HG02970 (cell line): Measurements from ENCODE around the gene EXTL1.
"Not testable (repeated sequence)": the region's sequence is repeated elsewhere in the genome, so short reads cannot be mapped to it uniquely, and the experiment has no call there.

Experiments used
- ATAC-seq: cut with Tn5 transposase; IDR thresholded peaks from one replicate; pipeline ENCODE4 v1.9.1; 2021; ENCODE audit warnings: mild to moderate bottlenecking, moderate library complexity, moderate number of reproducible peaks; ENCODE audit not compliant: unreplicated experiment, low FRiP score

The EXTL1 gene, protein sequence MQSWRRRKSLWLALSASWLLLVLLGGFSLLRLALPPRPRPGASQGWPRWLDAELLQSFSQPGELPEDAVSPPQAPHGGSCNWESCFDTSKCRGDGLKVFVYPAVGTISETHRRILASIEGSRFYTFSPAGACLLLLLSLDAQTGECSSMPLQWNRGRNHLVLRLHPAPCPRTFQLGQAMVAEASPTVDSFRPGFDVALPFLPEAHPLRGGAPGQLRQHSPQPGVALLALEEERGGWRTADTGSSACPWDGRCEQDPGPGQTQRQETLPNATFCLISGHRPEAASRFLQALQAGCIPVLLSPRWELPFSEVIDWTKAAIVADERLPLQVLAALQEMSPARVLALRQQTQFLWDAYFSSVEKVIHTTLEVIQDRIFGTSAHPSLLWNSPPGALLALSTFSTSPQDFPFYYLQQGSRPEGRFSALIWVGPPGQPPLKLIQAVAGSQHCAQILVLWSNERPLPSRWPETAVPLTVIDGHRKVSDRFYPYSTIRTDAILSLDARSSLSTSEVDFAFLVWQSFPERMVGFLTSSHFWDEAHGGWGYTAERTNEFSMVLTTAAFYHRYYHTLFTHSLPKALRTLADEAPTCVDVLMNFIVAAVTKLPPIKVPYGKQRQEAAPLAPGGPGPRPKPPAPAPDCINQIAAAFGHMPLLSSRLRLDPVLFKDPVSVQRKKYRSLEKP

DNA sequence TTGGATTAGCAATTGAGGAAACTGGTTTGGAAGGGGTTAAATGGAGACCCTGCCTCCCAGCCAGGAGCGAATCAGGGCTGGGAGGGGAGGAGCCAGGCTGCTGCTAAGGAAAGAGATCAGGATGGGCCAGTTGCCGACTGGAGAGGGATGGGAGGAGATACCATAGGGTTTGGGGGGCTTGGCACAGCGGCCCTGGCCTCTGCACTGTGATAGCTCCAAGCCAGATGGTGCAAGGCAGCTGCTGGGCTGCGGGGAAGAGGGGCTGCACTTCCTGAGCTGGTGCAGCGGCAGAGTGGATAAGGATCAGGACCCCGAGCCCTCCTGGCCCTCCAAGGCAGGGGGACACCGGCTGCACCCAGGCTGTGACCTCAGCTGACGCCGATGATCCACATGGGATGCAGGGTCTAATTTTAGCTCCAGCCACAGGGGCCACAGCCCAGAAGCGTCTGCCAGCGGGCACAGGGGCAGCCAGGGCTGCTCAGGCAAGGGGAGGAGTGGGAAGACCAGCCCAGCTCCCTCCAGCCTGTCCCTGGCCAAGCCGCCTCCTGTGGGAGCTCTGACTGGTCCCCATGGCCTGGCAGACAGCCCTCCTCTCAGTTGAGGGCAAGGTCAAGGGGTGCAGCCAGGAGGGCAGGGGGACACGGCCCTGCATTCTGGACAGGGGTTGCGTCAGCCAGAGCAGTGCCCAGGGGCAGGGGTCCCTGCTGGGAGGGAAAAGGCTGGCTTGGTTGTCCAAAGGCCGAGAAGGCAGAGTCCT is at the start of gene EXTL1:
Gene EXTL1 (plus strand): TSS at position 129 of the 757 bp plus-strand sequence. CDS start 872 bp downstream, outside the sequence.
- no peak for ATAC-seq

DNA sequence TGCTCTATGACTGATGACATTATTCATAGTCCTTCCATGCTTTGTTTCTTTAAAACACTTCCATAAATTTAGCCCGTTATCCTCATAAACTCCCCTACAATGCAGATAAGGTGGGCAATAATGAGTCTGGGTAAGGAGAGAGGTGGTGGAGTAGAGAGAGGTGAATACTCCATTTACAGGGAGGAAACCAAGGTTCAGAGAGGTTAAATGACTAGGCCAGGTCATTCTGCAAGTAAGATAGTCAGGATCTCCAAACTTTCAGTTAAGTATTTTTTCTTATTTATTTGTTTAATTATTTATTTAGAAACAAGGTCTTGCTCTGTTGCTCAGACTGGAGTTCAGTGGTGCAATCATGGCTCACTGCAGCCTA is 49.8 kb upstream of the EXTL1 start:
- no peak for ATAC-seq

DNA sequence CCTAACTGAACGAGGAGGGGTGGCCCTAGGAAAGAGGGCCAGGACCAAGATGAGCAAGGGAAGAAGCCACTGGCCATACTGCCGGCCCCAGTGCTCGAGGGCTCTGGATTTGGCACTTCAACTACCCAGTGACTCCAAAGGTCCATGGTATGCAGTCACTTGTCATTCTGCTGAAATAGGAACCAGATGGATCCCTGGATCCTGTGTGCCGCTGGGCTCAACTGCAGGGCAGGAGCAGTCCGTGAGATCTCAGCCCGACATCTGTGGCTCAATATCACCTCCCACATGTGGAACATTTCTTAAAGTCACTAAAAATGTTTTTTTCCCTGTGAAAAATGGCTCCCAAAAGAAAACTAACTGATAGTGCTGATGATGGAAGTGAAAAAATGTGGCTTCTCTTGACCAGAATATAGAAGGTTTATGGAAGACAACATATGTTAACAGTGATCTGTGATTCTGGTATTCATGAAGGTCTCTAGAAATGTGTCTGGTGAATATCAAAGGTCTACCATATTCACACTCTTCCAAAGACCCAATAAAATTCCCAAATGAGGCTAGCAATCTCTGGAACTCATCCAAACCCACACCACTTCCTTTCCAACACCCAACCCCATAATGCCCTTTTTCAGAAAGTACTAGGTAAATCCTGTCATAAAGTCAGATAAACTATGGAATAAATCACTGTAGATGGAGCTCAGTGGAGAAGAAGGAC is 47.8 kb upstream of the EXTL1 start:
- ATAC-seq, result no peak

DNA sequence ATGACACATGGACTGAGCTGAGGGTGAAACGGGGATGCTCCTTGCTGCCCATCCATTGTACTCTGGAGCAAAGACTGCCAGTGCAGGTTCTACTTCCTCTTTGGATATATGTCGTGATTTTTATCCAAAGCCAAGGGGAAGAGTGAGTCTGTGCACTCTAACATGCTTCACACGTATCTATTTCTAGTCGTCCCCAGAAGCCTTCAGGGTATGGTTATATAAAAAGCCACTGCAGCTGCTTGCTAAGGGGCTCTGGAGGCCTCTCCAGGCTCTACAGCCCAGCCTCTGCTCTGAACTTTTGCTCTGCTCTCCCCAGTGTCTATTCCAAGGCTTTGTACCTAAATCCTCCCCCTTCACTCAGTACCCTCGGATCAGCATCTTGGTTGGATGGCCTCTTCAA is 43.8 kb upstream of the EXTL1 start:
- ATAC-seq, result no peak

DNA sequence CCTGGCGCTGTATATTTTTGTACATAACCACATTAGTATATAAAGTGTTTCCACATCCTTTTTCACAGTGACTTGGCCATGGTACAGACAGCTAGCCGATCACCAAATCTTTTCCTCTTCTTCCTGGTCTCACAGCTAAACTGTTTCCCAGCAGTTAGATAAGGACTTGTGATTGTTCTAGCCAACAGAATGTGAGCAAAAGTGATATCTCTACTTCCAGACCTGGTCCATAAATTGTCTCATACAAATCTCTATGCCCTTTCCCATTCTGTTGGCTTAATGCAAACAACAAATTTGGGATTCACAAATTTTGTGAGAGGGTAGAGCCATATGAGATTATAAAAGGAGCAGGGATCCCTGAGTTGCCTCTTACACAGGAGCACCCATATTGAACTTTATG is 43.2 kb upstream of the EXTL1 start:
- no peak for ATAC-seq

DNA sequence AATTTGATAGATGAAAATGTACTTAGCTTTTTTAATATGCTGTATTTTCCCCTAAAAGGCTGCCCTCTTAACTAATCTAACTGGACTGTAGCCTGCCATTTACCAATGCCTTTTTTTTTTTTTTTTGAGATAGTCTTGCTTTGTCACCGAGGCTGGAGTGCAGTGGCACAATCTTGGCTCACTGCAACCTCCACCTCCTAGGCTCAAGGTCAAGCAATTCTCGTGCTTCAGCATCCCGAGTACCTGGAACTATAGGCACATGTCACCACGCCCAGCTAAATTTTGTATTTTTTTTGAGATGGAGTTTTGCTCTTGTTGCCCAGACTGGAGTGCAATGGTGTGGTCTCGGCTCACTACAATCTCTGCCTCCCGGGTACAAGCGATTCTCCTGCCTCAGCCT is 42.4 kb upstream of the EXTL1 start:
- no peak for ATAC-seq

DNA sequence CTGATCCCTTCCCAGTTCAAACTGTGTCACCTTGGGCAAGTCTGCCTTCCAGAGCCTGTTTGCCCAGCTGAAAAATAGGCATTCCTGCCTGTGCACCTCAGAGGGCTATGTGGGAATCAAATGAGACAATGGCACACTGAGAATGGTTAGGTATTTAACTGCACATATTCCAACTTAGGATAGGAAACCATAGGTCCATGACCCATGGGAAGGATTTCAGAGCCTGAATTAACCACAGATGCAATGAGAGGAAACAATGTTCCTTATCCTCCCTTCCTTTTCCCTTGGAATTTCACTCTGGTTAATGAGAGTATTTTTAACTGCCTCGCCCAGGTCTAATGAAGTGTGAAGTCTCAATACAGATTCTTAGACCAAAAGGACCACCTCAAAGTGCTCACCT is 36.4 kb upstream of the EXTL1 start:
- no peak for ATAC-seq

DNA sequence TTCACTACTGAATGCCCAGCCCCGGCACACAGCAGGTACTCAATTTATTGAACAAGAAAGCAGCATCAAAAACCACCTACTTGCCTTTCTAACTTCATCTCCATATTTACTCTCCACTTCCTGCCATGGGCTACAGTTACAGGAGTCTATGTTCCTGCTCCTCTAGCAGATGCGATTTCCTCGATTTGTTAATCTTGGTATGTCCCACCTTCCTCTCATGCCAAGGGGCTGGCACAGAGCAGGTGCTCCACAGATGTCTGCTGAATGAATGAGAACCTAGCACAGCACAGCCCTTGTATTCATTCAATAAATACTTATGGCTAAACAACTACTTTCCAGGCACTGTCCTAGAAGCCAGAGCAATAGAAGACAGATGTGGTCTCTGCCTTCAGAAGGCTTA is 35.9 kb upstream of the EXTL1 start:
- ATAC-seq, result no peak

DNA sequence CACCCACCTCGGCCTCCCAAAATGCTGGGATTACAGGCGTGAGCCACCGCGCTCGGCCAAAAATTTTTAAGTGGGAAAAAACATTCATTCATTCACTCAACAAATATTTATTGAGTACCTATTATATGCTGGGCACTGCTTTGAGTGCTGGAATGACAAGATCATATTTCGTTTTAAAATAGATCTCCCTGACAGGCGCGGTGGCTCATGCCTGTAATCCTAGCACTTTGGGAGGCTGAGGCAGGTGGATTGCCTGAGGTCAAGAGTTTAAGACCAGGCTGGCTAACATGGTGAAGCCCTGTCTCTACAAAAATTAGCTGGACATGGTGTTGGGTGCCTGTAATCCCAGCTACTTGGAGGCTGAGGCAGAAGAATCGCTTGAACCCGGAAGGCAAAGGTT is 34.8 kb upstream of the EXTL1 start:
- ATAC-seq, result not testable (repeated sequence)

DNA sequence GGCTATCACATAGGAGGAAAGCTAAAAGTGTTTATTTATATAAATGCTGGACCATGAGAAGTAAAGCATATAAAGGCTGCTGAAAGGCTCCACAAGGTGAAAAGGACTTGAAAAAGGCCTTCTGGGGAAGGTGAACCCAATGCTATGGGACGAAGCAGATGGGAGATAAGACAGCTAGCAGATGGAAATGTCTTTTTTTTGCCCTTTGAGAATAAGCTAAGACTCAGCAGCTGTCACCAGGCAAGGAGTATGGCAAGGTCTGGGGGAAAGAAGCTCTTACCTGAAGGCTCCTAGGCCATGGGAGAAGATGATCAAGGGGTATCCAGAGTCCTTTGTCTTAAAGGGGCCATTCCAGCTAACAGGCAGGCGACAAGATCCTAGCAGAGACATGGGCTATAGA is 33.6 kb upstream of the EXTL1 start:
- no peak for ATAC-seq

DNA sequence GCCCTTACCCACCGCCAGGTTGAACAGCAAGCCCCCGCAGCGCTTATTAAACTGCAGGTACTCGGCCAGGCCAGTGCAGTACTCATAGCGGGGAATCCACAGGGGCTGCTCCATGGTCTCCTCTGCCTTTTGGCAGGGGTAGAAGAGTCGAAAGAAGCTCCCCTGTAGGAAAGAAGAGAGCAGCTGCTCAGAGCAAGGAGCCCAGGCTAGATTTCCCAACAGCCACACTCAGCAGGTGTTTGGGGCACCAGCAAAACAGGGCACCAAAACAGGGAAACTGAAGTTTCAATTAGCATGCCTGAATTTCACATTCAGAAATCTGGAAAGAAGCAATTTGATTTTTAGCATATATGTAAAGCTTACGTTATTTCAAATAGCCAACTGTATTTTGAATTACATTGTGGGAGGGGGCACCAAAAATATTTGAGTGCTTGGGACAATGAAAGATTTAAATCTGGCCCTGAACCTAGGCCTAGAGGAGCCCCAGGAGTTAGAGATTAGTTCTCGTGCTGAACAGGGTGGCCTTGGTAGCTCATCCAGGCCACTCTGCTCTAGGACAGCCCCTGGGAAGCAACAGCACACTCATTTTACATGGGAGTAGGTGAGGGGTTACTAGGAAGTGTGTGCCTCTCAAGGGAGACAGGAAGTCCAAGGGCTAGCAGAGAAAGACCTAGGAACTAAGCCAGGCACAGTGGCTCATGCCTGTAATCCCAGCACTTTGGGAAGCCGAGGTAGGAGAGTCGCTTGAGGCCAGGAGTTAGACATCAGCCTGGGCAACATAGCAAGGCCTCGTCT is 31.9 kb upstream of the EXTL1 start:
- no peak for ATAC-seq

DNA sequence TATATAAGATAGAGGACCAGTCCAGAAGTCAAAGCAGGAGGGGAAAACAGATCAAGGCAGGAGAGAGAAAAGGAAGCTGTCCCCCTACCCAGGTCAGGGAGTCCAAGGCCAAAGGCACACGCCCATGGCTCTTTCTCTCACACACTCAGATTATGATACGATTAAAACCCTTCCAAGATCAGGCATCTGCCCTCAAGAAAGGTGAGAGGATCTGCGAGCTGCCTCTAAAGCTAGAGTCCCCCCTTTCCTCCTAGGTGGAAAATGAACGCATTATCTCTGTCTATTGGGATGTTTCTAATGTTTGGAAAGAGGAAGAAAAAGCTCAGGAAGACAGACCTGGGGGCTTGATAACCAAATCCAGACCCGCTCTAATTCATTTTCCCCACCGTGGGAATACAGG is 31.3 kb upstream of the EXTL1 start:
- ATAC-seq, result no peak

DNA sequence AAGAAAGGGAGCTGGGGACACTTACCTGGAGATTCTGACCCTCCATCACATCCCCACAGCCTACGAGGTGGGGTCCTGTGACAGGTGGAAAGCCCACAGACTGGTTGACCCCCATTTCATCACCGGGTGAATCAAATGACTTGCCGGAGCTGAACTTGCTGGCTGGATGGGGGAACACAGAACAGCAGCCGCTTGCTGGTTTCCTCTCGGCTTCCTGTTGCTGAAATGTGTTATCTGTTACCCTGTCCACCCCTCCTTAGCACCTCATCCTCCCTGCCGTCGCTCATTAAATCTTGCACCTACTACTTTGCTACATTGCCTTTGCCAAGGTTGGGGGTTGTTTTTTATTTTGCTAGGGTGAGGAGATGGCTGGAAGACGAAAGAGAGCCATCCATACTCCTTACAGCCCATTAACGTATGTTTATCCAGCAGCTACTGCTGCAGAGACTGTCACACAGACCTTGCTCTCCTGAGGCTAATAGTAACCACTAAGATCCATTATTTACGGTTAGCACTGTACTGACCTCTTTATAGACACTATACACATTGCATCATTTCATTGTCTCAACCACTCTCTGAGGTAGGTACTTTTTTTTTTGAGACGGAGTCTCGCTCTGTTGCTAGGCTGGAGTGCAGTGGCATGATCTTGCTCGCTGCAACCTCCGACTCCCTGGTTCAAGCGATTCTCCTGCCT is 30.7 kb upstream of the EXTL1 start:
- no peak for ATAC-seq

DNA sequence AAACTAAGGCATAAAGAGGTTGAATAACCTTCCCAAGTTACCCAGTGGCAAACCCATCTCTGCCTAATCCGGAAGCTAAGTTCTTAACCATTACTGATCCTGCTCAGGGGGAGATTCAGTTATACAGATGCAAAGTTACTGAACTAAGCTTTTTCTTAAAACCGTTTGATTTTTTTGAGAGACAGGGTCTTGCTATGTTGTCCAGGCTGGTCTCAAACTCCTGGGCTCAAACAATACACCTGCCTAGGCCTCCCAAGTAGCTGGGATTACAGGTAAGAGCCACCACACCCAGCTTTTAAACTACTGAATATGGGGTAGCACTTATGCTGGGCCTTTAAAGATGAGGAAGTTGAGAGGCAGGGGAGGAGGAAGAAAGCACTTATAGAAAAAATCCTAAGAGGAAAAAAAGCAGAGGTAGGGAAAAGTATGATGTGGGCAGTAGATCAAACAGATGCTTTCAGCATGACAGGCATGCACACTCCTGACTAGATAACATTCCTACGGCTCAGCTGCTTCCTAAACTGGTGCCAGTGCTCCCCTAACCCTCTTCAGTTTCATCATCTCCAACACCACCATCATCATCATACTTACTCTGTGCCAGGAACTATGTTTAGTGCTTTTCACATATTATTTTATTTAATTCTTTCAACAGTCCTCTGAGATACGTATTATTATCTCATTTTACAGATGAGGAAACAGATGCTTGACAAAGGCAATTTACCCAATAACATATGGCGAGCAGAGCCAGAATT is 29.5 kb upstream of the EXTL1 start:
- no peak for ATAC-seq

DNA sequence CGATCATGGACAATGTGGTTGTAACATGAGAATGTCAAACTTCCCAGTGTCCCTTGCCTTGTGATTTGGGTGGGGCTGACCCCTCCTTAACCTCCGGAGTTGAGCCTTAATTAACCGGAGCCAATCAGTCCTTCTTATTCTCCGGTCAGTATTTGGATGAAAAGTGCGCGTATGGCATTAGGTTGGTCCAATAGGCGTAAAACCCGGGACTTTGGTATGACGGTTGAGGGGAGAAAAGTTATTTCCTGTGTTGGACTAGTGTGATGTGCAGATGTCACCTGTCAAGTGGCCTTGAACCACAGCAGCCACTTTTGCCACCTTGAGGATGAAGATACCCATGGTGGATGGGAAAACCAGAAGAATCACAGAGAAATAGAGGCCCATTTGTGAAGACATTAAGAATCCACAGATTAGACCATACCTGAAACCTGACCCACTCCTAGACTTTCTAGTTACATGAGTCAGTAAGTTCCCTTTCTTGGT is 28.8 kb upstream of the EXTL1 start:
- ATAC-seq, result no peak

DNA sequence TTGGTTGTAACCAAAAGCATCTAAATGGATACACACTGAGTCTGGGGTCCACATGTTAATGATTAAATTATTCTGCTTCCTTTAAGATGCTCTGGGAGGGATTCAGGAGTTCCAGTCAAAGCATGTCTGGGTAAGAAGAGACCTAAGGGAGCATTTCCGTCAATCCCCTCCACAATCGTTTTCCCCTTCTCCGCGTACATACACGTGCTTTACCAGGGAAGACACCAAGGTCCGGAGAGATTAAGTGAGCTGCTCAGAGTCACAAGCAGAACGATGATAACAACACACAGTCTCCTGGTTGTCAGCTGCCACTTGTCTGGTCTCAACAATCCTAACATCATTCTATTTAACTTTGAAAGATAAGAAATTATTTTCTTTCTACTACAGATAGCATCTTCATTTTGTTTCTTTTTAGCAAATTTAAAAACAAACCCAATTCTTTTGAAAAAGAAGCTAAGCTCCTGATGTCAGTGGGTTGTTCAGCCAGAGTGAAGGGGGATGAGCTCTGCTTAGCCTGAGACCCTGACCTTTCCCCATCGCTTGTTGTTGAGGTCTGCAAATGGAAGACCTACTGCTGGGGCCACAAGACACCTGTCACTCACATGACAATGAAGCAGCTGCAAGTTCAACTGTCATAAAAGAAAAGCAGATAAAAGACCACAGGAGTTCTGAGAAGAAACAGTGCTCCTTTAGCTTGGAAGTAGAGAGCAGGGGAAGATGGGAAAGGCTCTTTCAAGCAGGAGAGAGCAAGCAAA is 28.2 kb upstream of the EXTL1 start:
- ATAC-seq, result no peak

DNA sequence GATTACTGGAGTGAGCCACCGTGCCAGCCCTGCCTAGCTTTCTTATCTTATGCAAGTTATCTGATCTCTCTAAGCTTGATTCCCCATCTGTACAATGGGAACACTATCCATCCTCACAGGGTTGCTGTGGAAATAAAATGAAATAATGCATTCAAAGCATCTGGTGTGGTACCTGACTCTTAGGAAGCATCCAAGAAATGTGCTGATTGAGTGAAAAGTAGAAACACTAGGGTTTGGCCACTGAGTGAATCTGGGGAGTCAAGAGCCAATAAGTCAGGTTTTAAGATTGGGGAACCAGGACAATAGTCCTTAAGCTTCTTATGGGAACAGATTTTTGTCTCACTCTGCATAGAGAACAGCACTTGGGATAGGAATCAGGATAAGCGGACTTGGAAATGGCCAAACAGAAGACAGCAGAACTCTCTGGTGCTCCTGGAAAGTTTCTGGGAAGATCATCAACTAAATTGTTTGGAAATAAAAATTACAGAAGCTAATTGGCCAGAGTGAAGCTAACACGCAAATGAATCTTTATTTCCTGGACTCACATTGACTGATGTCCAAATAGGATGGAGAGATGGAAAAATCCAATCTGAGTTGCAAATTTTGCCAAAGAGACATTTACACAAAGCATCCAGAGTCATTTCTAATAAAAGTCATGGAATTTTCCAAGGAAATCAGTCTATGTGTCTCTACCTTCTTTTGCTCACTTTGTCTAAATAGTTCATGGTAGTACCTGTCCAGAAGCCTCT is 27.0 kb upstream of the EXTL1 start:
- ATAC-seq, result no peak
